ENCODE measurements around the gene SPHK2.
"Not testable (repeated sequence)": the region's sequence is repeated elsewhere in the genome, so short reads cannot be mapped to it uniquely, and the experiment has no call there.

The SPHK2 gene

DNA sequence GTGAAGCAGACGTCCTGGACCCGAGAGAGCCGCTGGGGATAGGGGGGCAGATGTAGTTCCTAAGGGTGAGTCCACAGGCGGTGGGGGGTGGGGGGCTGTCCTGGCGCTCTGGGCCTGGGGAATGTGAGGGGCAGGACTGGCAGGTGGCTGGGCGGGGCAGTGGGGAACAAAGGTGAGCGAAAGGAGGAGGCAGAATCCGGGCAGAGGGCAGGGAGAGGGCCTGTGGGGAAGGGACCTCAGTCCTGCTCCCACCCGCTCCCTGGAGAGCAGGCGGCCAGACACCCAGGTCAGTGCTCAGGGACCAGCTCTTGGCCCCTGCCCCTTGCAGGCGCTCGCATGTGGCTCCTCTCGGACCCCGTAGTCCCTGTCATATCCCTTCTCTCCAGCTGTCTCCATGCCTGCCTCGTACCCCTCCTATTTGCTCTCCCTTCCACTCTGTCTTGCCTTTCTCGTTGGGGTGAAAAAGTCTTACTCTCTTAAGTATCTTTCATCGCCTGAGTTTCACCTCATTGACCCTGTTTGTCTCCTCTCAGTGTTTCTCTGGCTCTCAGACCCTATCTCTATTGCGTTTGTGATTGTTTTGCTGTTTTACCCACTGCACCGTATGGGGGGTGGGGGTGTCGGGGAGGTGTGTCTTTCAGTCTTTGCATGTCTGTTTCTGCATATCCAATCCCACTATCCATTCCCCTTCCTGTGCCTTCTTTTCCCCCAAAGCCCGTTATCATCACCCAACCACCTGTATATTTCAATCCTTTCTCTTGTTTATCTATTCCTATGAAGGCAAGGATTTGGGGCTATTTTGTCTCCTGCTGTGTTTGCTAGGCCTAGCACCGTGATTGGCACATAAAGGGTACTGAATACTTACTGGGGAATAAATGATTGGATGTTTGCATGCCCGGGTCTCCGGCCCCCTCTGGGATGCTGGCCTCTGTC is 5.8 kb downstream of the SPHK2 start:
- DNase-seq (ENCODE audit: low read depth): no peak

DNA sequence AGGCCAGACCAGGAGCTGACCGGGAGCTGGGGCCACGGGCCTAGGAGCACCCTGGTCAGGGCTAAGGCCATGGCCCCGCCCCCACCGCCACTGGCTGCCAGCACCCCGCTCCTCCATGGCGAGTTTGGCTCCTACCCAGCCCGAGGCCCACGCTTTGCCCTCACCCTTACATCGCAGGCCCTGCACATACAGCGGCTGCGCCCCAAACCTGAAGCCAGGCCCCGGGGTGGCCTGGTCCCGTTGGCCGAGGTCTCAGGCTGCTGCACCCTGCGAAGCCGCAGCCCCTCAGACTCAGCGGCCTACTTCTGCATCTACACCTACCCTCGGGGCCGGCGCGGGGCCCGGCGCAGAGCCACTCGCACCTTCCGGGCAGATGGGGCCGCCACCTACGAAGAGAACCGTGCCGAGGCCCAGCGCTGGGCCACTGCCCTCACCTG is 6.6 kb downstream of the SPHK2 start:
- no peak for DNase-seq (ENCODE audit: low read depth)

DNA sequence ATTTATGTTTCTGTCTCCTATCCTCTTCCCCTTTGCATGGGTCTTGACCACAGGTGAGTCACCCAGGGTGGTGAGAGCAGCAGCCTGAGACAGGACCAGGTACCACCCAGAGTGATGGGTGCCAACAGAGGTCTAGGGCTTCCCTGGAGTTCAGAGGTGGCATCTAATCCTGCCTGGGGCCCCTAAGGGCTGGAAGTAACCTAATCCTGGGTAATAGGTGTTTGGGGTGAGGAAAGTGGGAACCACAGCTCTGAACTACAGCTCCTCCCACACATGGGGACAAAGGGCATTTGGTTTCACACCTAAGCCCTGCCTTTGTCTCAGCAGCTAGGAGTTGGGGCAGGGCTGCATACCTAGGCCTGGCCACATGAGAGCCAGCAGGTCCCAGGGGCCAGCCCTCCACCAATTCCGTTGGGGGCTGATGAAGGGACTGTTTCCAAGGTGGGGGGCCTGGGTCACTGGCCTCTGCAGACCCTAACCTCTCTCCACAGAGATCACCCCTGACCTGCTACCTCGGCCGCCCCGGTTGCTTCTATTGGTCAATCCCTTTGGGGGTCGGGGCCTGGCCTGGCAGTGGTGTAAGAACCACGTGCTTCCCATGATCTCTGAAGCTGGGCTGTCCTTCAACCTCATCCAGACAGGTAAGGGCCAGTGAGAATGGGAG is 8.0 kb downstream of the SPHK2 start:
- DNase-seq (ENCODE audit: low read depth): no peak

DNA sequence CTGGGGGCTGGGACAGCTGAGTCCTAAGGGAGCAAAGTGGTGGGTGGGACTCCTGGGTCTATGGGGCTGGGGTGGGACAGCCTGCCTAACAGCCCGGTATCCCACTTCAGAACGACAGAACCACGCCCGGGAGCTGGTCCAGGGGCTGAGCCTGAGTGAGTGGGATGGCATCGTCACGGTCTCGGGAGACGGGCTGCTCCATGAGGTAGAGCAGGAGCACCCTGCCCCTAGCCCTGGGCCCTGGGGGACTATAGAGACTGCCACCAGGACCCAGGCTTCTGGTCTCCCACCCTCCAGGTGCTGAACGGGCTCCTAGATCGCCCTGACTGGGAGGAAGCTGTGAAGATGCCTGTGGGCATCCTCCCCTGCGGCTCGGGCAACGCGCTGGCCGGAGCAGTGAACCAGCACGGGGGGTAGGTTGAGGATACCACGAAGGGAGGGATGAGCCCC is 8.6 kb downstream of the SPHK2 start:
- DNase-seq (ENCODE audit: low read depth): no peak

DNA sequence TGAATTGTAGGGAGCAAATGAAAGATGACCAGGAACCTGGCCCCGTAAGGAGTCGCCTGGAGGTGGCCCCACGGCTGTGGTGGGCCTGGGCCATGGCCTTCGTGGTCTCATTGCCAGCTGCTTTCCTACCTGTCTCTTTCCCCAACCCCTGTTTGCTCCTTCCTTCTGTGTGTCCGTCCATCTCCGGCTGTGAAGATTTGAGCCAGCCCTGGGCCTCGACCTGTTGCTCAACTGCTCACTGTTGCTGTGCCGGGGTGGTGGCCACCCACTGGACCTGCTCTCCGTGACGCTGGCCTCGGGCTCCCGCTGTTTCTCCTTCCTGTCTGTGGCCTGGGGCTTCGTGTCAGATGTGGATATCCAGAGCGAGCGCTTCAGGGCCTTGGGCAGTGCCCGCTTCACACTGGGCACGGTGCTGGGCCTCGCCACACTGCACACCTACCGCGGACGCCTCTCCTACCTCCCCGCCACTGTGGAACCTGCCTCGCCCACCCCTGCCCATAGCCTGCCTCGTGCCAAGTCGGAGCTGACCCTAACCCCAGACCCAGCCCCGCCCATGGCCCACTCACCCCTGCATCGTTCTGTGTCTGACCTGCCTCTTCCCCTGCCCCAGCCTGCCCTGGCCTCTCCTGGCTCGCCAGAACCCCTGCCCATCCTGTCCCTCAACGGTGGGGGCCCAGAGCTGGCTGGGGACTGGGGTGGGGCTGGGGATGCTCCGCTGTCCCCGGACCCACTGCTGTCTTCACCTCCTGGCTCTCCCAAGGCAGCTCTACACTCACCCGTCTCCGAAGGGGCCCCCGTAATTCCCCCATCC is 9.4 kb downstream of the SPHK2 start:
- DNase-seq (ENCODE audit: low read depth): no peak

DNA sequence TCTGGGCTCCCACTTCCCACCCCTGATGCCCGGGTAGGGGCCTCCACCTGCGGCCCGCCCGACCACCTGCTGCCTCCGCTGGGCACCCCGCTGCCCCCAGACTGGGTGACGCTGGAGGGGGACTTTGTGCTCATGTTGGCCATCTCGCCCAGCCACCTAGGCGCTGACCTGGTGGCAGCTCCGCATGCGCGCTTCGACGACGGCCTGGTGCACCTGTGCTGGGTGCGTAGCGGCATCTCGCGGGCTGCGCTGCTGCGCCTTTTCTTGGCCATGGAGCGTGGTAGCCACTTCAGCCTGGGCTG is 9.9 kb downstream of the SPHK2 start:
- DNase-seq (ENCODE audit: low read depth): no peak

DNA sequence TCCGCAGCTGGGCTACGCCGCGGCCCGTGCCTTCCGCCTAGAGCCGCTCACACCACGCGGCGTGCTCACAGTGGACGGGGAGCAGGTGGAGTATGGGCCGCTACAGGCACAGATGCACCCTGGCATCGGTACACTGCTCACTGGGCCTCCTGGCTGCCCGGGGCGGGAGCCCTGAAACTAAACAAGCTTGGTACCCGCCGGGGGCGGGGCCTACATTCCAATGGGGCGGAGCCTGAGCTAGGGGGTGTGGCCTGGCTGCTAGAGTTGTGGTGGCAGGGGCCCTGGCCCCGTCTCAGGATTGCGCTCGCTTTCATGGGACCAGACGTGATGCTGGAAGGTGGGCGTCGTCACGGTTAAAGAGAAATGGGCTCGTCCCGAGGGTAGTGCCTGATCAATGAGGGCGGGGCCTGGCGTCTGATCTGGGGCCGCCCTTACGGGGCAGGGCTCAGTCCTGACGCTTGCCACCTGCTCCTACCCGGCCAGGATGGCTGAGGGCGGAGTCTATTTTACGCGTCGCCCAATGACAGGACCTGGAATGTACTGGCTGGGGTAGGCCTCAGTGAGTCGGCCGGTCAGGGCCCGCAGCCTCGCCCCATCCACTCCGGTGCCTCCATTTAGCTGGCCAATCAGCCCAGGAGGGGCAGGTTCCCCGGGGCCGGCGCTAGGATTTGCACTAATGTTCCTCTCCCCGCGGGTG is 10.4 kb downstream of the SPHK2 start:
- no peak for DNase-seq (ENCODE audit: low read depth)

DNA sequence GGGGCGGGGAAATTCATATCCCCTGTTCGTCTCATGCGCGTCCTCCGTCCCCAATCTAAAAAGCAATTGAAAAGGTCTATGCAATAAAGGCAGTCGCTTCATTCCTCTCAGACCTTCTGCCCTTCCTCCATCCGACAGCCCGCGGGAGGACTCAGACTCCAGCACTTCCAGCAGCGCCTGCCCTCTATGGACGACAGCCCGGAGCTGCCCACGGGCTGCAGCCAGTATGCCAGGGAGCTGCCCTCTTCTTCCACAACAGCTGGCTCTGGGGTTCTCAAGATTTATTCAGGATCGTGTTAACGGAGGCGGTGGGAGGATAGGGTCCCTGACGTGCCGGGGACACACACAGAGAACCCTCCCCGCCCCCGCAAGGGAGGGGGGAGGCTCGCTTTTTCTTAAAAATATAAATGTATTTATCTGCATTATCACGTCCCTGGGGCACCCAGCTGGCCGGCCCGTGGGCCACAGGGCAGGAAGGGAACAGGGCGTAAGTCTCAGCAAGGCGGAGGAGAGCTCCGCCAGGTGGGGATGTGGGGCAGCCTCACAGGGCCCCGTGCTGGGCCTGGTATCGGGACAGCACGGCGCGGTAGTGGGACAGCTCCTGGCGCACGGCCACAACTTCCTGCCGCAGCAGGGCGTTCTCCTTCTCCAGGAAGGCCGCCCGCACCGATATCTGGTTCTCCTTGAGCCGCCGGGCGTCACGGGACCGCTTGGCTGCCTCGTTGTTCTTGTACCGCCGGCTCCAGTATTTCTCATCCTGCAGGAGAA is 11.2 kb downstream of the SPHK2 start:
- DNase-seq (ENCODE audit: low read depth): no peak

DNA sequence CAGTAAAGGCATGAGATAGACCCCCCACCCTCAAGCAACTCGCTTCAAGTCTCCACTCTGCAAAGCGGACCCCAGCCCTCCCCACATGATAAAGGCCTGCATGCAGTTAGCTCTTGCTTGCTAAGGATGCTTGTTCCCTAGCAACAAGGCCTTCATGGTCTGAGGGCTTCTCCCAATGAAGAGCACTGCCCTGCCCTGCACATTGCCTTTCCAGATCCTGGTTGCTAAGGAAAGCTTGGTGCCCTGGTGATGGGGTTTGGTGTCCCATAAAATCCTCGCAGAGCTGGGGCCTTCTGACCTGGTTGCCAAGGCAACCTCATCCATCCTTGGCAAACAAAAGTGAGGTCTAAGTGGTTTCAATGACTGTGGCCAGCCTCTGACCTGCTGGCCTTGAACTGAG is 11.9 kb downstream of the SPHK2 start:
- DNase-seq (ENCODE audit: low read depth): no peak

DNA sequence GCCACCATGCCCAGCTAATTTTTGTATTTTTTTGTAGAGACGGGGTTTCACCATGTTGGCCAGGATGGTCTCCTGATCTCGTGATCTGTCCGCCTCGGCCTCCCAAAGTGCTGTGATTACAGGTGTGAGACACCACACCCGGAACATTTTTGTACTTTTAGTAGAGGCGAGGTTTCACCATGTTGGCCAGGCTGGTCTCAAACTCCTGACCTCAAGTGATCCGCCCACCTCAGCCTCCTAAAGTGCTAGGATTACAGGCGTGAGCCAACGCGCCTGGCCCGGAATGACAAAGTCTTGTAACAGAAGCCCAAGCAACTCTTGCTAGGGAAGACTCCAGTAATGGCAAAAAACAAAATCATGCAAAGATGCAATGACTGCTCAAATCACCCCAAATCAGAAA is 13.0 kb downstream of the SPHK2 start:
- not testable (repeated sequence) for DNase-seq (ENCODE audit: low read depth)

DNA sequence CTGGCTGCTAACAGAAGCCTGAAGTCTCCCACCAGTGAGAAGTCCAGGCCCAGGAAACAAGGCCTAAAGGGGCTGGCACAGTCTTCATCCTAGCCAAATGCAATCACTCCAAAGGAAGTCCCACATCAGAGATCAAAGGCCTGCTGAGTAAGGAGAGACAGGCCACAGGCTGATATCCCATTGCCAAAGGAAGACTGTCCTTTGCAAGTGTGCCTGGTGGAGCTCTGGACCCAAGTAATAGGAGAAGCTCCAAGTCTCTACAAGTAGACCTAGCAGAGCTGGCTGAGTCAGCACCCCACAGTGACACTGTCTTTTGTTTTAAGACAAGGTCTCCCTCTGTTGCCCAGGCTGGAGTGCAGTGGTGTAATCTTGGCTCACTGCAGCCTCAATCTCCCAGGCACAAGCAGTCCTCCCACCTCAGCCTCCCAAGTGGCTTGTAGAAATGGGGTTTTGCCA is 13.4 kb downstream of the SPHK2 start:
- no peak for DNase-seq (ENCODE audit: low read depth)

DNA sequence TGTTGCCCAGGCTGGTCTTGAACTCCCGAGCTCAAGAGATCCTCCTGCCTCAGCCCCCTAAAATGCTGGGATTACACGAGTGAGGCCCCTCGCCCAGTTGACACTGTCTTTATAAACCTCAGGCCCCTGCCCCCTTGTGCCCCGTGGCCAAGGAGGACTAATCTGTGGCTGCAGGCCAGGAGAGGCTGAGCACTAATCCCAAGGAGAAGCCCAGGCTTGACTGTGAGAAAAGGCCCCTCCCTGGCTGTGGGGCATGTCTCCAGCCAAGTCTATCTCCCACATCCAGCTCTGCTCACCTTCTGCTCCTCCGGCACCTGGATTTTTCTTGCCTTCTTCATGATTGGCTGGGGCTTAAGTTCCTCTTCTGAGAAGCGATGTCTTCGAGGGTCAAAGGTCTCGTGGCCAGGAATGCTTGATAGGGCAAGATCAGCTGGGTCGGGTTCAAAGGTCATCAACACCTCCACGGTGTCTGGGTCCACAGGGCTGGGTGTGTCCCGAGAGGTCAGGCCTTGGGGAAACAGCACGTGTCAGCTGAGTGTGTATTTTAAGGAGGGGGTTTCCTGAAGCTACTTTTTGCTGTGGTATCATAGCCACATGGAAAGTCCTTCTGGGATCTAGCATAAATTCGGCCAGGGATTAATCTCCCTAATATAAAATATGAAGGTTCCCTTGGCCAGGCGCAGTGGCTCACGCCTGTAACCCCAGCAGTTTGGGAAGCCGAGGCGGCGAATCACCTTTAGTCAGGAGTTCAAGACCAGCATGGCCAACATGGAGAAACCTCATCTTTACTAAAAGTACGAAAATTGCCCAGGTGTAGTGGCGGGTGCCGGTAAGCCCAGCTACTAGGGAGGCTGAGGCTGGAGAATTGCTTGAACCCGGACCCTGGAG is 14.1 kb downstream of the SPHK2 start:
- no peak for DNase-seq (ENCODE audit: low read depth)

DNA sequence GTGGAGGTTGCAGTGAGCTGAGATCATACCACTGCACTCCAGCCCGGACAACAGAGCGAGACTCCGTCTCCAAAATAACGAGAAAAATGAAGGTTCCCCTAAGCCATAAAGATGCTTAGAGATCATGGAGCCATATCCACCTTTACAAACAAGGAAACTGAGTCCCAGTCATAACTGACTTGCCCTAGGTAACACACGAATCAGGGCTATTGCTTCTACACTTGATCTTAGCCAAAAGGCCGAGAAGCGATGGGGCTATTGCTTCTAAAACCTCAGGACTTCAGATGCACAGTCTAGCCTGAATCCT is 14.7 kb downstream of the SPHK2 start:
- DNase-seq (ENCODE audit: low read depth): no peak

DNA sequence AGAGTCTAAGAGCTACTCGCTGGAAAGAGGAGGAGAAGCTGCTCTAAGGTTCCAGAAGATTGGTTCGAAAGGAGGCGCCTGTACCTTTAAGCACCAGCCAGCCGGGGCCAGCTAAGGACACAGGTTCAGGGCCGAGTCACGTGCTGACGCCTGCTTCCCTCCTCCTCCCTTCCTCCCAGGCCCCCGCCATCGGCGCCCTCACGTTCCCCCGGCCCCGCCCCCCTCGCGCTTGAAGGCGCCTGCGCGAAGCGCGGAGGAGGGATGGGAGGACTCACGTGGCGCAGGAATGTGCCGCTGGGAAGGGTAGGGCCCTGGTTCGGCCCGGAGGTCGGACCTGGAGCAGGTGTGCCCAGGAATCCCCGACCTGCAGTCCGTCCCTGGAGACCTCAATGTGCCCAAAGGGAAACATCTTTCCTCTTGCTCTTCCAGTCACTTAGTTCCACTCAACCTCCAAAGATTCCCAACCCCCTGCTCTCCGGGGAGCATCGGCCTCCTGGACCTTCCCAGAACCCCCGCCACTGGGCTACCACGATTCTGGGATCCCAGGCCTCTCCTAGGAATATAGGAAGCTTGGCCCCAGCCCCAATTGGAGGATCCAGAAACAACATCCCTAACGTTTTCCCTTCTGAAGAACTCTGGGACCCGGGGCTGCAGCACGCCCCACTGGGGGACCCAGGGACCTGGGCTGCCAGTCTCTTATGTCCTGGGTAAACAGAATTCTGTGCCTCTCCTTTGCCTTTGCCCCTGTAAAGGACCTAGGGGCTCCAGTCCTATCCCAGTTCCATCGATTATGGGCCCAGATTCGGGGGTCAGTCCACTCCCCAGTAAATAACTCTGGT is 15.3 kb downstream of the SPHK2 start:
- peak; percentile 86 for DNase-seq (ENCODE audit: low read depth)

DNA sequence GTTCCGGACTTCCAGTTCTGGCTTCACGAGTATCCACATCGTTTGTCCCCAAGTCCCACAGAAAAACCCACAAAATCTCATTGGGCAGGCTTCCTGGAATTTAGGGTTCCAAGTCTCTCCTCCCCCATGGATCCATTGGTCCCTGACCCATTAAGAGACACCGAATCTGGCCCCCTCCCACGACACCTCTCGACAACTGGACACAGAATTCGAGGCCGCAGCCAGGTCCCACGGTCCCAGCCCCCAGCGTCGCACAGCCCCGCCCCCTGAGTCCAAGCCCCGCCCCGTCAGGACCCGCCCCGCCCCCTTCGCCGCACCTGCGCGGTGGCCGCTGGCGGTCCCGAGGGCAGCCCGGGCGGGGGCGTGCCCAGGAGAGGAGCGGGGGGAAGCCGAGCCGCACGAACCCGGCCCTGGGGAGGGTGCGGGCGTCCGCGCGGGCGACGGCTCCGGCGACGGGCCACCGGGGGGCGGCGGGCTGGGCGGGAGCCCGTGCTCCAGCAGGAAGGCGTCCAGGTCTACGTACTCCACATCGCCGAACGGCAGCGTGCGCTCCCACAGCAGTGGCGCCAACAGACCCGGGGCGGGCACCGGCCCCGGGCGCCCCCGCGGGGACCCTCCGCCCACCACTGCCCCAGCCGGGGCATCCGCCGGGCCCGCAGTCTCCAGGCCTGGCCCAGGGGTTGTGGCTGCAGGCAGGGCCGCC is 16.1 kb downstream of the SPHK2 start:
- DNase-seq (ENCODE audit: low read depth): peak; percentile 68

DNA sequence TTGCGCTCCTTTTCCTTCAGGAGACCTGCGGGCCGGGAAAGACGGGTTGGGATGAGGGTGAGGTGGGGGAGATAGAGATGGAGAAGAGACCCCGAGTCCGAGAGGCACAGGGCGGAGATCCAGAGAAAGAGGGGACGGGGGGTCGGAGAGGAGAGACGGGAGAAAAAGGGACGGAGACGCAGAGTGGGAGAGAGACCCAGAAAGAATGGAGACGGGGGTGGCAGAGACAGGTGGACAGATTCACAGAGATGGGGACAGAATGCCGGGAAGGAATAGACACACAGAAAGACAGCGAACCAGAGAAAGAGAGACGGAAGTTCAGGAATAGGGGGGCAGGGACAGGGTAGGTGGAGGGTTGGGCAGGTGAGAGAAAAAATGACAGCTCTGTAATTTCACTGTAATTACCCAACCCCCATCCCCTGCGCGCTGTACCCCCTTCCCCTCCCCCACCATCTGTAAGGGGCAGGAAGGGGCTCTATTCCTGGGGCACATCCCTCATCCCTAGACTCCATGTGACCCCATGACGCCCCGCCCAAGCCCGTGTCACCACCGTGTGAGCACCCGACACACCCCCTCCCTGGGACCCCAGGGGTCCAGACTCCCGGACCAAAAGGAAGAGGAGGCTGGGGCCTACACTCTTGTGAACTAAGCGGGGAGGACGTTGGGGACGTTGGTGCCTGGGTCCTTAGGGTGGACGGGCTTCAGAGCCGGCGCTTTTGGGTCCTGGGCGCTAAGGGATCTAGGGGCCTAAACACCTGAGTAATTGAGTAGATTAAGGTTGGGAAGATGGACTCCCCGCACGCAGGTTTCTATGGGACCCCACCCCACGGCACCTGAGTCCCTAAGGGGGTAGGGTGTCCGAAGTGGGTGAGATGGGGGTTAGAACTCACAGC is 16.9 kb downstream of the SPHK2 start:
- no peak for DNase-seq (ENCODE audit: low read depth)

DNA sequence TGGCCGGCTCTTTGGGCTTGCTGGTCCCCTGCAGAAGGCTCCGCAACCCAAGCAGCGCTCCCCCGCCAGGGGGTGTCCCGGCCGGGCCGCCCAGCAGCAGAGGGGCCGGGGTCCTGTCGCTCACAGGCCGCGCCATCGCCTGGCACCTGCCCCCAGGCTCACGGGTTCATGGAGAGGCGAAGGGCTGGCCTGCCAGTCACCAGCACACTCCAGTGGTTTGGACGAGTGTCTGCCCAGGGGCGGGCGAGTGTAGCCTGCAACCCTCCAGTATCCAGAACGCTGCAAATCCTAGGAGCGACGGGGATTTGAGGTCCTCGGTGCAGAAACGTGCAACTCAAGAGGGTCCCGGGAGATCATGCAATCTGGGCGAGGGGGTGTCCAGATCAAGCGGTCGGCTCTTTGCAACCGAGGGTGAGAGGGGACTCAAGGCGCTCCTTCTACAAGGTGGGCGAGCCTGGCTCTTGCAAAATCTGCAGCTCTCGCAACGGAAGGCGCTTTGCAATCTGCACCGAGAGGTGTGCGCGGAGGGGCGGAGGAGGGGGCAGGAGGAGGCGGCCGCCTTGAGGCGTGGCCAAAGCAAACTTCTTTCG is 17.6 kb downstream of the SPHK2 start, which contains the start of gene DBP:
DBP (minus strand) TSS at position 521 of the 590 bp plus-strand sequence; CDS start at position 136, 385 bp downstream.
- no peak for DNase-seq (ENCODE audit: low read depth)

All from stimulated activated CD8-positive, alpha-beta memory T cell treated with anti-CD3 and anti-CD28 coated beads, Interleukin-15, amount 100 ng/mL, for 24 hours (primary cell).